ENCODE results near the gene DLK2.
"Not testable (repeated sequence)": the region's sequence is repeated elsewhere in the genome, so short reads cannot be mapped to it uniquely, and the experiment has no call there.

Gene DLK2

GRCh38 chr6:43481591-43482236 lies 26.4 kb upstream of the DLK2 start:
- no peak for DNase-seq

GRCh38 chr6:43481075-43481474 lies 25.7 kb upstream of the DLK2 start:
- peak; percentile 30 for DNase-seq

- DNase-seq: no peak
Observed at GRCh38 chr6:43478008-43478372, 22.6 kb upstream of the DLK2 start.

- DNase-seq: peak; percentile 87
Observed at GRCh38 chr6:43477235-43478007, 22.1 kb upstream of the DLK2 start, which contains the start of gene TJAP1. TSS of gene TJAP1 (plus strand) at chr6:43477570. CDS start at chr6:43499002, 21,432 bp downstream.

- DNase-seq: no peak
Observed at GRCh38 chr6:43476746-43477145, 21.4 kb upstream of the DLK2 start.

GRCh38 chr6:43475516-43475915 lies 20.2 kb upstream of the DLK2 start:
- DNase-seq: no peak

- DNase-seq: no peak
Observed at GRCh38 chr6:43472515-43472914, 17.2 kb upstream of the DLK2 start.

GRCh38 chr6:43471399-43471798 lies 16.1 kb upstream of the DLK2 start:
- DNase-seq: no peak

GRCh38 chr6:43469947-43470346 lies 14.6 kb upstream of the DLK2 start:
- no peak for DNase-seq

GRCh38 chr6:43468748-43469681 lies 13.7 kb upstream of the DLK2 start:
- no peak for DNase-seq

GRCh38 chr6:43468240-43468639 lies 12.9 kb upstream of the DLK2 start:
- no peak for DNase-seq

- DNase-seq: no peak
Observed at GRCh38 chr6:43467752-43468151, 12.4 kb upstream of the DLK2 start.

- DNase-seq: not testable (repeated sequence)
Observed at GRCh38 chr6:43467265-43467664, 11.9 kb upstream of the DLK2 start.

- no peak for DNase-seq
Observed at GRCh38 chr6:43465948-43466347, 10.6 kb upstream of the DLK2 start.

- DNase-seq: no peak
Observed at GRCh38 chr6:43464337-43464736, 9.0 kb upstream of the DLK2 start.

GRCh38 chr6:43461936-43462335 lies 6.6 kb upstream of the DLK2 start:
- DNase-seq: no peak

- no peak for DNase-seq
Observed at GRCh38 chr6:43460032-43460431, 4.7 kb upstream of the DLK2 start.

- DNase-seq: no peak
Observed at GRCh38 chr6:43459535-43459934, 4.2 kb upstream of the DLK2 start.

GRCh38 chr6:43458154-43458553 lies 2.8 kb upstream of the DLK2 start:
- not testable (repeated sequence) for DNase-seq

- DNase-seq: no peak
Observed at GRCh38 chr6:43457643-43458042, 2.3 kb upstream of the DLK2 start.

- DNase-seq: peak; percentile 68
Observed at GRCh38 chr6:43454696-43455530, 435 bp downstream of the DLK2 start.

GRCh38 chr6:43454290-43454695 lies 1.1 kb downstream of the DLK2 start:
- no peak for DNase-seq
